Thyroid gland (tissue), 4 donors: ENCODE results near the gene ST6GALNAC6. TPM values are rescaled to one million over a fixed set of nuclear protein-coding genes. Genes with fewer than 3 reads are reported as not detected.

Source experiments
- DNase-seq, 2 donors: peaks; one replicate each; pipeline ENCODE4 v3.0.0-alpha.2; 2019
- H3K27ac ChIP-seq, 3 donors: fragments of 200-600 bp; sonication (generic); 1 replicate in 2 of 3; 2 replicates in 1 of 3; pipeline ENCODE4 v1.5.1; 2016 to 2019; ENCODE audit warnings: mild to moderate bottlenecking in 1 of 3, moderate library complexity in 1 of 3
- H3K27me3 ChIP-seq: fragments of 200-600 bp; sonication (generic); one replicate; pipeline ENCODE4 v1.5.1; 2019
- H3K36me3 ChIP-seq, 2 donors: fragments of 200-600 bp; sonication (generic); one replicate each; pipeline ENCODE4 v1.5.1; 2016 to 2019
- H3K4me1 ChIP-seq, 2 donors: fragments of 200-600 bp; sonication (generic); one replicate each; pipeline ENCODE4 v1.5.1; 2017 to 2019
- H3K4me3 ChIP-seq, 3 donors: fragments of 200-600 bp; sonication (generic); replicated peaks in 1 of 3; 1 replicate in 2 of 3; 2 replicates in 1 of 3; pipeline ENCODE4 v1.5.1; 2016; ENCODE audit warnings: mild to moderate bottlenecking in 1 of 3
- H3K9me3 ChIP-seq: fragments of 200-600 bp; sonication (generic); one replicate; pipeline ENCODE4 v1.5.1; 2017
- POLR2A ChIP-seq, 2 donors: fragments of 450-650 bp; IDR thresholded peaks; one replicate each; pipeline ENCODE4 v1.6.1; 2017; ENCODE audit warnings: antibody characterized with exemption in 2 of 2, mild to moderate bottlenecking in 2 of 2, moderate library complexity in 1 of 2
- WGBS, 2 donors: methylation state at CpG; one replicate each; pipeline ENCODE4 v1.1.5; 2017; 5-methylcytosine and 5-hydroxymethylcytosine counted together
- intact Hi-C: fragments of 100-400 bp; cut with DNase I; formaldehyde crosslinking; loops from one replicate; pipeline ENCODE4 v1.15.1; 2023
- total RNA-seq, 4 donors: library from RNA; depleted of rRNA; stranded (reverse); fragments of >200 nt; gene quantifications; one replicate each; pipeline ENCODE4 v1.2.3, GENCODE V29; 2016
- TF ChIP-seq, protein P1 (sequence below), 6 experiments: fragments of 200-600 bp in 3 of 6; fragments of 450-650 bp in 3 of 6; sonication (generic) in 3 of 6; IDR thresholded peaks; one replicate each; pipeline ENCODE4 v1.5.1; 2016 to 2019; ENCODE audit warnings: antibody characterized with exemption in 6 of 6, mild to moderate bottlenecking in 2 of 6, inconsistent platforms in 1 of 6, moderate library complexity in 1 of 6

The ST6GALNAC6 gene
- total RNA-seq, 4 donors from 2014 or later = 39.2 to 124 (median 50.8) TPM

DNA sequence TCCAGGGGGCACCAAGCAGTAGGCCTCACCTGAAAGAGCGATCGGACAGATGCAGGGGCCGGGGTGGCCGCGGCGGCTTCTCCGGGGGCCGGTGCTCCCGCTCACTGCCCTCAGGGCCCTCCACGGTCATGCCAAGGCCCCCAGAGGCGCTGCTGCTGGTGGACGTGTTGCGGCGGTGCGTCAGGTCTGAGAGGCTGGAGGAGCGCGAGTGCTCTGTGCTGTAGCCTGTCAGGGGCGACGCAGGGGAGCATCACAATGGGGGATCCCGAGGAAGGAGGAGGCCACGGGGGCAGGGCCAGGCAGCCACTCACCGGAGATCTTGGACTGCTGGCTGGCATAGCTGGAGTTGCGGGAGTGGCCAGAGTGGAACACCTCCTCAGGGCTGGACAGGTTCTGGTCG, 45.9 kb upstream of the ST6GALNAC6 start:
- TF ChIP-seq POLR2A (IDR thresholded peaks at IDR 0.05) = no peak
- TF ChIP-seq, protein P1, sequence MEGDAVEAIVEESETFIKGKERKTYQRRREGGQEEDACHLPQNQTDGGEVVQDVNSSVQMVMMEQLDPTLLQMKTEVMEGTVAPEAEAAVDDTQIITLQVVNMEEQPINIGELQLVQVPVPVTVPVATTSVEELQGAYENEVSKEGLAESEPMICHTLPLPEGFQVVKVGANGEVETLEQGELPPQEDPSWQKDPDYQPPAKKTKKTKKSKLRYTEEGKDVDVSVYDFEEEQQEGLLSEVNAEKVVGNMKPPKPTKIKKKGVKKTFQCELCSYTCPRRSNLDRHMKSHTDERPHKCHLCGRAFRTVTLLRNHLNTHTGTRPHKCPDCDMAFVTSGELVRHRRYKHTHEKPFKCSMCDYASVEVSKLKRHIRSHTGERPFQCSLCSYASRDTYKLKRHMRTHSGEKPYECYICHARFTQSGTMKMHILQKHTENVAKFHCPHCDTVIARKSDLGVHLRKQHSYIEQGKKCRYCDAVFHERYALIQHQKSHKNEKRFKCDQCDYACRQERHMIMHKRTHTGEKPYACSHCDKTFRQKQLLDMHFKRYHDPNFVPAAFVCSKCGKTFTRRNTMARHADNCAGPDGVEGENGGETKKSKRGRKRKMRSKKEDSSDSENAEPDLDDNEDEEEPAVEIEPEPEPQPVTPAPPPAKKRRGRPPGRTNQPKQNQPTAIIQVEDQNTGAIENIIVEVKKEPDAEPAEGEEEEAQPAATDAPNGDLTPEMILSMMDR (IDR thresholded peaks at IDR 0.05) = no peak
- Histone ChIP-seq H3K4me3 (no peak overlapping the region), H3K4me1 (peaks cover 25 to 32% of the 10 kb centered on the region in 2 donors), H3K27ac (peak overlapping the region in 1 of 3 donors; percentile 66), H3K27me3 (no peaks in the 10 kb centered on the region), H3K9me3 (no peaks in the 10 kb centered on the region), H3K36me3 (peaks cover 12 to 15% of the 10 kb centered on the region in 2 donors)
- intact Hi-C loops = loop anchor here (5.0 kb wide), 1 partner anchor 172 kb away; no protein-coding TSS in a partner anchor
- 87% methylated on average over 17 to 24 of the region's 24 CpGs for WGBS, 2 donors
- no peak for DNase-seq

DNA sequence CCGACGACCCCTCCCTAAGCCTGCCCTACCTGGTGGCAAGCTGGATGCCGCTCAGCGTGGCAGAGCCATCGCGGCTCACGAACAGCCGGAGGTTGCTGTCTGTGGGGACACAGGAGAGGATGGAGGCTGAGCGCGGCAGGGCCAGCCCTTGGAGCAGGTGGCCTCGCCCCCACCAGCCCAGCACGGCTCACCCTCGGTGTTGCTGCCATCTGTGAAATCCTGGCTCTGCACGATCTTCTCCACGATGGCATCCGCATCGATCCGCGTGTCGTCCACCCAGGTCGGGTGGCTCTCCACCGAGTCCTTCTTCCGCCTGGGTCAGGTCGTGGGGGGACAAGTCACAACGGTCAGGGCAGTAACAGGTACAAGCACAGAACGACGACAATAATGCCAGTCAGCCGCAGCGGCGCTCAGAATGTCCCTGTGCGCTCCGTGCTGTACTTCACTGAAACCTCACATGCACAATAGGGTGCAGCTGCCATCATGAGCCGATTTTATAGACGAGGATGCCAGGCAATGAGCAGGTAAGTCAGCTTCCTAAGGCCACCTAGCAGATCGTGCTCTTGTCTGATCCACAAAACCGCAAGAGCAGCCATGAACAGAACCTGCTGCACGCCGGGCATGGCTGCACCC, 45.3 kb upstream of the ST6GALNAC6 start:
- peaks cover 12 to 15% of the 10 kb centered on the region in 2 donors for H3K36me3 ChIP-seq

DNA sequence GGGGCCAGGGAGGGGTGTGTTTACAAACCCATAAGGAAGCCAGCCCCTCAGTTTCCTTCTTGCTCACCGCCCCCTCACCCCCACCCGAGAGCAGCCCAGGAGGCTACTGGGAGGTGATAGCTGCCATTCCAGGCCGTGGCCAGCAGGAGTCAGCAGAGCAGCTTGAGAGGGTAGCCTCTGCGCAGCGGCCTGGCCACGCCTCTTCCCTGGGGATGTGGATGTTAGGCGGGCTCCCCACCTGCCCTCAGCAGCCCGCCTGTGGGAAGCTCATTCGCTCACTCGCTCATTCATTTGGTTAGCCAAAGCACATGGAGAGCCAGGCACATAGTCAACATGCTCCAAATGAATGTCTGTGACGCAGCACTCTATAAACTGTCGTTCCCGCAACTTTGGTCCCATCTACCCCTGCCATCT, 44.3 kb upstream of the ST6GALNAC6 start:
- Histone ChIP-seq H3K27ac (no peak overlapping the region), H3K4me3 (no peak overlapping the region), H3K9me3 (no peaks in the 10 kb centered on the region), H3K27me3 (no peaks in the 10 kb centered on the region), H3K4me1 (peaks cover 30 to 40% of the 10 kb centered on the region in 2 donors), H3K36me3 (peaks cover 12 to 15% of the 10 kb centered on the region in 2 donors)
- TF ChIP-seq, protein P1 (IDR thresholded peaks at IDR 0.05) = peak; percentile 39 to 72 (median 56)
- no peak for TF ChIP-seq POLR2A (IDR thresholded peaks at IDR 0.05)
- WGBS, 2 donors = 56 to 70% methylated on average over 7 to 13 of the region's 13 CpGs
- peak; percentile 62 to 70 for DNase-seq
- intact Hi-C loops = loop anchor here (2.0 kb wide), 1 partner anchor 91 kb away; no protein-coding TSS in a partner anchor

More for the DNA sequence above, 45.3 kb upstream of the ST6GALNAC6 start:
- TF ChIP-seq POLR2A (IDR thresholded peaks at IDR 0.05) = no peak
- TF ChIP-seq, protein P1 (IDR thresholded peaks at IDR 0.05) = no peak
- intact Hi-C loops = loop anchor here (5.0 kb wide), 1 partner anchor 173 kb away; no protein-coding TSS in a partner anchor
- 93 to 95% methylated on average over 25 to 29 of the region's 38 CpGs for WGBS, 2 donors
- Histone ChIP-seq H3K27ac (no peak overlapping the region), H3K4me1 (peaks cover 30 to 39% of the 10 kb centered on the region in 2 donors), H3K9me3 (no peaks in the 10 kb centered on the region), H3K4me3 (no peak overlapping the region), H3K27me3 (no peaks in the 10 kb centered on the region)
- no peak for DNase-seq

DNA sequence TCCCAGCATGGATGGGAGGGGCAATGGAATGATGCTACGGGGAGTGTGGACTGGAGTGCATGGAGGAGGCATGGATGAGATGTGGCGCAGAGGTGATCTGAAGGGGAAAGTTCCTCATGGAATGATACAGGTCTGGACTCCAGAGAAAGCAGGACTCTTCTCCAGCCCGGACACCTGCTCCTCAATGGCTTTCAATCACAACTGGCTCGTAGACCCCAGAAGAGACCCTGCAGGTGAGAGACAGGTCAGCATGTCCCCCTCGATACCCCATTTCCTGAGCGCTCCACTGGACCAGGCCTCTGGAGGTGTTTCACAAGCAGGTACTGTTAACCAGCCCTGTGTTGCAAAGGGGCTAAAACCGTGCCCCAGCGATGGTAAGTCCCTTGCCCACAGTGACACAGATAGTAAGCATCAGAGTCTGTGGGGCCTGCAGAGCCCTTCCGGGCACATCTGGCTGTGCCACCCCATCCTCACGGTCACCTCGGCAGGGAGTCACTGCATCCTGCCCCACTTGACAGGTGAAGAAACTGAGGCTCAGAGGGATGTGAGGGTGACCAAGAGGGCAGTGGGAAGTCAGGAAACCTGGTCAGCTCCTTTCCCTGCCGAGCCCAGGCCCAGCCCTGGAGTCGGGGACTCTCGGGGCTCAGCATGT, 43.7 kb upstream of the ST6GALNAC6 start:
- Histone ChIP-seq H3K27me3 (no peaks in the 10 kb centered on the region), H3K27ac (peak overlapping the region in 2 of 3 donors; percentile 81 to 94)

More for the DNA sequence above, 43.7 kb upstream of the ST6GALNAC6 start:
- H3K4me1 ChIP-seq = peaks cover 31 to 44% of the 10 kb centered on the region in 2 donors
- H3K36me3 ChIP-seq = peaks cover 12 to 15% of the 10 kb centered on the region in 2 donors
- TF ChIP-seq, protein P1 (IDR thresholded peaks at IDR 0.05) = peak in 1 of 6 experiments; percentile 10
- TF ChIP-seq POLR2A (IDR thresholded peaks at IDR 0.05) = no peak
- intact Hi-C loops = loop anchor here (2.0 kb wide), 1 partner anchor 92 kb away; no protein-coding TSS in a partner anchor
- DNase-seq = no peak
- H3K4me3 ChIP-seq = no peak overlapping the region
- no peaks in the 10 kb centered on the region for H3K9me3 ChIP-seq
- 84 to 89% methylated on average over 11 to 13 of the region's 14 CpGs for WGBS, 2 donors
